Measurements from ENCODE around the gene SELPLG. TPM values are rescaled to one million over a fixed set of nuclear protein-coding genes. Genes with fewer than 3 reads are reported as not detected.

Gene SELPLG
- total and polyA plus RNA-seq, 2 experiments from 2014 or later = 1.4 to 3.5 TPM

DNA sequence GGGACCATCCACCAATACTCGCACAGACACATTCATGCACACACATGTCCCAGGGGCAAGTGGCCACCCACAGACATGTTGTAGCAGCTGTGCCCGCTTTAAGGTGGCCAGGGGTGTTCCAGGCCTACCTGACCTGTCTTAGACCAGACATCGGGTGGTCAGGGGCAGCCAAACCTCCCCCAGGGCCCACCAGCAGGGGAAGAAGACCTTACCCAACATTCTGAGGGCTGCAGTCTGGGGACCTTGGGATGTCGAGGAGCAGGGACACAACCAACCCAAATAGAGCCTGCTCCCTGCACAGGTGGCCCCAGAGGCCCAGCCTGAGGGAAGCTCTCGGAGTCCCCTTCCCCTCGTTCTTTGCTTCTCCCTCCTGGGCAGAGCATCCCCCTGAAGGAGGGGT lies 34.2 kb downstream of the SELPLG start:
- Histone ChIP-seq H3K9me3 (ENCODE audit: low read depth) (no peaks in the 10 kb centered on the region), H3K36me3 (no peaks in the 10 kb centered on the region), H3K27ac (no peak overlapping the region), H3K4me3 (no peak overlapping the region), H3K27me3 (no peaks in the 10 kb centered on the region), H3K4me1 (ENCODE audit: low read depth) (no peaks in the 10 kb centered on the region)
- no peak for TF ChIP-seq CTCF (IDR thresholded peaks at IDR 0.05; ENCODE audit: low read depth, low read length)
- no peak for DNase-seq (ENCODE audit: low read depth in 1 of 2, low spot score in 1 of 2)

DNA sequence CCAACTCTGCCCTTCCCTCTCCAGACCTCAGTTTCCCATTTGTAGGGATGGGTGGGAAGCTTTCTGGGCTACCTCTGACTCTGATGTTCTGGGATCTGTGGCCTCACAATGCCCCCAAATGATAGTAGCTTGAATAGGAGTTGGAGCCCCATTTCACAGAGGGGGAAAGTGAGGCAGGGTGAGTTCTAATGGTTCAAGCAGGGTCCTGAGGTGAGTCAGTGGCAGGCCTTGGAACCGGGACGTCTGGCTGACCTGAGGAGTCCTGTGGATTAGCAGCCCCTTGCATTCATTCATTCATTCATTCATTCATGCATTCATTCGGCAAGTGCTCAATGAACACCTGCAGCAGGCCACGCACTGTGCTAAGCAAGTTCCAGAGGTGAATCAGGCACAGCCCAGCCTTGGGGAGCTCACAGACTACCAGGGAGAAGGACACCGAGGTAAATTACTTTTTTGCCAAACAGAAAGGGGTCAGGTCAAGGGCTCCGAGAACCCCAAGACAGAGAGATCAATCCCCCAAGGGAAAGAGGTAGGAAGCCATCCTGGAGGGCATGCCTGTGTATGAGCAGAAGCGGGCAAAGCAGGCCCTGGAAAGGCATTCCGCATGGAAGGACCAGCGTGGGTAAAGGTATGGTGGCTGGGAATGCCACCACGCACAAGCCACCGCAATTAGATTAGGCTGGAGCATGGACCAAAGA lies 35.0 kb downstream of the SELPLG start:
- DNase-seq (ENCODE audit: low read depth in 1 of 2, low spot score in 1 of 2) = no peak
- Histone ChIP-seq H3K9me3 (ENCODE audit: low read depth) (no peaks in the 10 kb centered on the region), H3K27me3 (no peaks in the 10 kb centered on the region), H3K4me1 (ENCODE audit: low read depth) (no peaks in the 10 kb centered on the region), H3K4me3 (no peak overlapping the region), H3K36me3 (no peaks in the 10 kb centered on the region), H3K27ac (no peak overlapping the region)
- TF ChIP-seq CTCF (IDR thresholded peaks at IDR 0.05; ENCODE audit: low read depth, low read length) = no peak

- Histone ChIP-seq H3K36me3 (no peaks in the 10 kb centered on the region), H3K9me3 (ENCODE audit: low read depth) (no peaks in the 10 kb centered on the region), H3K4me3 (no peak within 1 kb of the TSS), H3K27ac (no peak within 1 kb of the TSS), H3K27me3 (no peaks in the 10 kb centered on the region), H3K4me1 (ENCODE audit: low read depth) (no peaks in the 10 kb centered on the region)
- DNase-seq (ENCODE audit: low read depth in 1 of 2, low spot score in 1 of 2) = peak in 1 of 2 donors; percentile 71
- no peak for TF ChIP-seq CTCF (IDR thresholded peaks at IDR 0.05; ENCODE audit: low read depth, low read length)
Measured at GRCh38 chr12:108597559-108598471, 35.9 kb downstream of the SELPLG start, which contains the start of gene TMEM119. Gene TMEM119, minus strand, starts transcription at chr12:108598084. Its CDS starts 5,701 bp downstream, at chr12:108592383.

DNA sequence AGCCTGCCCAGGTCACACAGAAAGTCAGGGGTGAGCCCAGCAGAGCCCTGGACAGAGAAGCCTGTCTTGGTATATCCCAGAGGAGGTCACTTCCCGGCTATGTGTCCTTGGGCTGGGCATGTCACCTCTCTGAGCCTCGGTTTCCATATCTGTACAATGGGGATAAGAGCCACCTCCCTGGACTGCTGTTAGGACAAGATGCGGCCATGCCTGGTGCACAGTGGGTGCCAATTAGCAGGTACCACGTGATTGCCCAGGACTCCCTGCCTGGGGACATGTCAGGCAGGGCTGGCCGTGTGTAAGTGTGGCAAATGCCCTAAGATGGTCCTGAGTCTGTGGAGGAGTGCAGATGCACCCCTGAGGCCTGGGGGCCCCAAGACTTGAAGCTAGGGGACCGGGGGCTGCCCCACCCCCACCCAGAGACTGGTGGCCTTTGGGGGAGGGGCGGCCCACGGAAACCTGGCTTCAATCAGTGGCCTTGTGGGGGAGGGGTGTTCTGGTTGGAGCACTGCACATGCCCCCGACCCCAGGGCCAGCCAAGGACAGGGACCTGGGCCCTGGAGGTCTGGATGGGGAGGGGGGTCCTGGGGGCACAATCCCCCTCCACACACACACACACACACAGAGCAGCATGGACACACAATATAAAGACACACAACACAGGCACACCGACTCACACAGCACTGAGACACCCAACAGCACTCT lies 36.7 kb downstream of the SELPLG start:
- H3K4me1 ChIP-seq (ENCODE audit: low read depth) = no peaks in the 10 kb centered on the region
- TF ChIP-seq CTCF (IDR thresholded peaks at IDR 0.05; ENCODE audit: low read depth, low read length) = no peak
- H3K27me3 ChIP-seq = no peaks in the 10 kb centered on the region
- no peak for DNase-seq (ENCODE audit: low read depth in 1 of 2, low spot score in 1 of 2)
- H3K4me3 ChIP-seq = no peak overlapping the region
- no peak overlapping the region for H3K27ac ChIP-seq
- no peaks in the 10 kb centered on the region for H3K36me3 ChIP-seq
- H3K9me3 ChIP-seq (ENCODE audit: low read depth) = no peaks in the 10 kb centered on the region

Measured in cardiac muscle cell (in vitro differentiated cells and primary cell).